ENCODE measurements around the gene PLCL1. TPM values are rescaled to one million over a fixed set of nuclear protein-coding genes. Genes with fewer than 3 reads are reported as not detected.

Gene PLCL1
- total RNA-seq, 1 experiment from 2014 or later, result 0.07 TPM

DNA sequence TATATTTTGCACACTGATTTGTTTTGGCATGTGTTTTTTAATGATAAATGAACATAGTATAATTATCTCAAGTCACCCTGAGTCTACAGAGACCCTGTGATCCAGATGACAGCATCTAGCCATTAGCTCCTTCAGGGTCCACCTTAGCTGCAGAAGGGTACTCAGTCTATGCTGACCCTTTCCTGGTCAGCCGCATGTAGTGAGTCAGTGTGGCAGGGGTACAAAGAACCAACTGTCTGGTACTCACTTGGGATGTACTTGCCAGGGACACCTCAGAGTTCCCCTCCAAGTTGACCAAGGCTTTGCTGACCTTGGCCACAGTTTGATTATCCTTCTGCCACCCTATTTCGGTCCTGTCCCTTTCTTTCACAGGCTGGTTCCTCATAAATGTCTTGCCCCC, 369.5 kb downstream of the PLCL1 start:
- POLR2A ChIA-PET, result no interaction called here
- TF ChIP-seq EZH2 (IDR thresholded peaks at IDR 0.05), result no peak
- TF ChIP-seq FOSL1 (IDR thresholded peaks at IDR 0.05; ENCODE audit: low read depth), result no peak
- no peak for TF ChIP-seq SIN3A (IDR thresholded peaks at IDR 0.05; ENCODE audit: low read depth)
- no peak for TF ChIP-seq ZNF274 (IDR thresholded peaks at IDR 0.05; ENCODE audit: low read depth, low read length)
- TF ChIP-seq, protein P1, sequence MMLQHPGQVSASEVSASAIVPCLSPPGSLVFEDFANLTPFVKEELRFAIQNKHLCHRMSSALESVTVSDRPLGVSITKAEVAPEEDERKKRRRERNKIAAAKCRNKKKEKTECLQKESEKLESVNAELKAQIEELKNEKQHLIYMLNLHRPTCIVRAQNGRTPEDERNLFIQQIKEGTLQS (IDR thresholded peaks at IDR 0.05), result no peak
- TF ChIP-seq CEBPB (IDR thresholded peaks at IDR 0.05; ENCODE audit: low read depth), result no peak
- TF ChIP-seq EGR1 (IDR thresholded peaks at IDR 0.05; ENCODE audit: low read depth), result no peak
- TF ChIP-seq, protein P2, sequence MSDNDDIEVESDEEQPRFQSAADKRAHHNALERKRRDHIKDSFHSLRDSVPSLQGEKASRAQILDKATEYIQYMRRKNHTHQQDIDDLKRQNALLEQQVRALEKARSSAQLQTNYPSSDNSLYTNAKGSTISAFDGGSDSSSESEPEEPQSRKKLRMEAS (IDR thresholded peaks at IDR 0.05), result no peak
- TF ChIP-seq SRF (IDR thresholded peaks at IDR 0.05; ENCODE audit: low read depth), result no peak
- TF ChIP-seq, protein P3, sequence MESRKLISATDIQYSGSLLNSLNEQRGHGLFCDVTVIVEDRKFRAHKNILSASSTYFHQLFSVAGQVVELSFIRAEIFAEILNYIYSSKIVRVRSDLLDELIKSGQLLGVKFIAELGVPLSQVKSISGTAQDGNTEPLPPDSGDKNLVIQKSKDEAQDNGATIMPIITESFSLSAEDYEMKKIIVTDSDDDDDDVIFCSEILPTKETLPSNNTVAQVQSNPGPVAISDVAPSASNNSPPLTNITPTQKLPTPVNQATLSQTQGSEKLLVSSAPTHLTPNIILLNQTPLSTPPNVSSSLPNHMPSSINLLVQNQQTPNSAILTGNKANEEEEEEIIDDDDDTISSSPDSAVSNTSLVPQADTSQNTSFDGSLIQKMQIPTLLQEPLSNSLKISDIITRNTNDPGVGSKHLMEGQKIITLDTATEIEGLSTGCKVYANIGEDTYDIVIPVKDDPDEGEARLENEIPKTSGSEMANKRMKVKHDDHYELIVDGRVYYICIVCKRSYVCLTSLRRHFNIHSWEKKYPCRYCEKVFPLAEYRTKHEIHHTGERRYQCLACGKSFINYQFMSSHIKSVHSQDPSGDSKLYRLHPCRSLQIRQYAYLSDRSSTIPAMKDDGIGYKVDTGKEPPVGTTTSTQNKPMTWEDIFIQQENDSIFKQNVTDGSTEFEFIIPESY (IDR thresholded peaks at IDR 0.05; ENCODE audit: extremely low read depth, insufficient replicate concordance, low read length), result no peak
- TF ChIP-seq ELF1 (IDR thresholded peaks at IDR 0.05; ENCODE audit: borderline replicate concordance, low read depth), result no peak
- TF ChIP-seq RAD21 (IDR thresholded peaks at IDR 0.05; ENCODE audit: low read depth), result no peak
- TF ChIP-seq, protein P4, sequence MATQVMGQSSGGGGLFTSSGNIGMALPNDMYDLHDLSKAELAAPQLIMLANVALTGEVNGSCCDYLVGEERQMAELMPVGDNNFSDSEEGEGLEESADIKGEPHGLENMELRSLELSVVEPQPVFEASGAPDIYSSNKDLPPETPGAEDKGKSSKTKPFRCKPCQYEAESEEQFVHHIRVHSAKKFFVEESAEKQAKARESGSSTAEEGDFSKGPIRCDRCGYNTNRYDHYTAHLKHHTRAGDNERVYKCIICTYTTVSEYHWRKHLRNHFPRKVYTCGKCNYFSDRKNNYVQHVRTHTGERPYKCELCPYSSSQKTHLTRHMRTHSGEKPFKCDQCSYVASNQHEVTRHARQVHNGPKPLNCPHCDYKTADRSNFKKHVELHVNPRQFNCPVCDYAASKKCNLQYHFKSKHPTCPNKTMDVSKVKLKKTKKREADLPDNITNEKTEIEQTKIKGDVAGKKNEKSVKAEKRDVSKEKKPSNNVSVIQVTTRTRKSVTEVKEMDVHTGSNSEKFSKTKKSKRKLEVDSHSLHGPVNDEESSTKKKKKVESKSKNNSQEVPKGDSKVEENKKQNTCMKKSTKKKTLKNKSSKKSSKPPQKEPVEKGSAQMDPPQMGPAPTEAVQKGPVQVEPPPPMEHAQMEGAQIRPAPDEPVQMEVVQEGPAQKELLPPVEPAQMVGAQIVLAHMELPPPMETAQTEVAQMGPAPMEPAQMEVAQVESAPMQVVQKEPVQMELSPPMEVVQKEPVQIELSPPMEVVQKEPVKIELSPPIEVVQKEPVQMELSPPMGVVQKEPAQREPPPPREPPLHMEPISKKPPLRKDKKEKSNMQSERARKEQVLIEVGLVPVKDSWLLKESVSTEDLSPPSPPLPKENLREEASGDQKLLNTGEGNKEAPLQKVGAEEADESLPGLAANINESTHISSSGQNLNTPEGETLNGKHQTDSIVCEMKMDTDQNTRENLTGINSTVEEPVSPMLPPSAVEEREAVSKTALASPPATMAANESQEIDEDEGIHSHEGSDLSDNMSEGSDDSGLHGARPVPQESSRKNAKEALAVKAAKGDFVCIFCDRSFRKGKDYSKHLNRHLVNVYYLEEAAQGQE (IDR thresholded peaks at IDR 0.05; ENCODE audit: low read depth), result no peak
- no peak for TF ChIP-seq CBX3 (IDR thresholded peaks at IDR 0.05; ENCODE audit: low read depth)

More for the DNA sequence above, 369.5 kb downstream of the PLCL1 start:
- no peaks in the 10 kb centered on the region for H3K79me2 ChIP-seq (ENCODE audit: insufficient read depth, low read length)
- no peak overlapping the region for H3K4me3 ChIP-seq (replicated peaks in 1 of 2; ENCODE audit: low read depth in 1 of 2, low read length in 2 of 2)
- DNase-seq (ENCODE audit: low read depth, low spot score), result no peak
- RAD21 ChIA-PET (ENCODE audit: low non-redundant PET in 1 of 2, low total read pairs in 2 of 2, uncharacterized antibody in 2 of 2, unreplicated experiment in 2 of 2), result no interaction called here
- H3K9ac ChIP-seq (ENCODE audit: low read length), result no peak overlapping the region
- no peak overlapping the region for H2AFZ ChIP-seq (ENCODE audit: low read depth, low read length, poor library complexity, severe bottlenecking)
- CTCF ChIA-PET, result no interaction called here
- no peaks in the 10 kb centered on the region for H3K9me2 ChIP-seq (ENCODE audit: insufficient read depth)
- intact Hi-C loops (cut with micrococcal nuclease), result no loop called here
- no peak overlapping the region for H3K27ac ChIP-seq (ENCODE audit: low read depth, low read length)
- H4K20me1 ChIP-seq (ENCODE audit: insufficient read depth), result no peaks in the 10 kb centered on the region; the same call in 1 of the 2 replicates
- no peaks in the 10 kb centered on the region for H3K4me1 ChIP-seq (ENCODE audit: control insufficient read depth in 1 of 2, insufficient read depth in 2 of 2, low read length in 2 of 2)
- no peaks in the 10 kb centered on the region for H3K36me3 ChIP-seq (ENCODE audit: control insufficient read depth in 1 of 2, insufficient read depth in 2 of 2, low read length in 2 of 2)
- no TSS peak for BruUV-seq (replicated peaks)
- H3K9me3 ChIP-seq (ENCODE audit: control insufficient read depth in 1 of 2, insufficient read depth in 1 of 2, low read depth in 1 of 2, low read length in 2 of 2), result no peaks in the 10 kb centered on the region; a peak in 1 of 4 replicates
- ATAC-seq, result no peak
- H3K27me3 ChIP-seq (ENCODE audit: insufficient read depth, low read length), result peaks cover 21% of the 10 kb centered on the region; the same call in 1 of the 2 replicates
- H3K4me2 ChIP-seq (ENCODE audit: low read length), result no peak overlapping the region

Data from HCT116 (cell line).